ENCODE measurements around the gene RAB5IF.

- no peak for TF ChIP-seq POLR2A (IDR thresholded peaks at IDR 0.05)
- TF ChIP-seq, protein P1, sequence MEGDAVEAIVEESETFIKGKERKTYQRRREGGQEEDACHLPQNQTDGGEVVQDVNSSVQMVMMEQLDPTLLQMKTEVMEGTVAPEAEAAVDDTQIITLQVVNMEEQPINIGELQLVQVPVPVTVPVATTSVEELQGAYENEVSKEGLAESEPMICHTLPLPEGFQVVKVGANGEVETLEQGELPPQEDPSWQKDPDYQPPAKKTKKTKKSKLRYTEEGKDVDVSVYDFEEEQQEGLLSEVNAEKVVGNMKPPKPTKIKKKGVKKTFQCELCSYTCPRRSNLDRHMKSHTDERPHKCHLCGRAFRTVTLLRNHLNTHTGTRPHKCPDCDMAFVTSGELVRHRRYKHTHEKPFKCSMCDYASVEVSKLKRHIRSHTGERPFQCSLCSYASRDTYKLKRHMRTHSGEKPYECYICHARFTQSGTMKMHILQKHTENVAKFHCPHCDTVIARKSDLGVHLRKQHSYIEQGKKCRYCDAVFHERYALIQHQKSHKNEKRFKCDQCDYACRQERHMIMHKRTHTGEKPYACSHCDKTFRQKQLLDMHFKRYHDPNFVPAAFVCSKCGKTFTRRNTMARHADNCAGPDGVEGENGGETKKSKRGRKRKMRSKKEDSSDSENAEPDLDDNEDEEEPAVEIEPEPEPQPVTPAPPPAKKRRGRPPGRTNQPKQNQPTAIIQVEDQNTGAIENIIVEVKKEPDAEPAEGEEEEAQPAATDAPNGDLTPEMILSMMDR (IDR thresholded peaks at IDR 0.05) = no peak
Observed at GRCh38 chr20:36654506-36654905, 48.9 kb downstream of the RAB5IF start.
